Measurements from ENCODE around the gene BRF1.
A peak's percentile ranks its signal among the peaks of the same experiment; 100 is the strongest.

The BRF1 gene

DNA sequence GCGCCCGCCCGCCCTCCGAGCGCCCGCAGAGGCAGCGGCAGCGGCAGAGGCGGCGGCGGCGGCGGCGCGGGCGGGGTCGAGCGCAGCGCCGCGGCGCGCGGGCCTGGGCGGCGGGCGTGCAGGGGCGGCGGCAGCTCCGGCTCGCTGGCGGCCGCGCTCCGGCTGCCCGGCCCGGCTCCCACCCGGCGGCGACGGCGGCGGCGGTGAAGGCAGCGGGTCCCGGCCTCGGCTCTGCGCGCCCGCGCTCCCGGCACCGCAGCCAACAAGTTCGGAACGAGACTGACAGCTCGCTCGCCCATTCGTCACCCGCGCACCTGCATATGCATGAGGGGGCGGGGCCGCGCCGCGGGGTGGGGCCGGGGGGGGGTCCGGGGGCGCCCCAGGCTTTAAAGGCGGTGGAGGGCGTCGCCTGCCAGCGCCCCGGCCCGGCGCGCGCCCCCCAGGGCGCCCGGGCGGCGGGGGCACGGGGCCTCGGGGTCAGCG is 132.3 kb downstream of the BRF1 start, which contains the start of gene JAG2:
Gene JAG2, minus strand, starts transcription at position 281 of the 483 bp plus-strand sequence. CDS start 356 bp downstream, outside the sequence.
- DNase-seq, result peak; percentile 28 to 65

GRCh38 chr14:105168093-105168420 is 132.7 kb downstream of the BRF1 start:
- DNase-seq, result no peak

DNA sequence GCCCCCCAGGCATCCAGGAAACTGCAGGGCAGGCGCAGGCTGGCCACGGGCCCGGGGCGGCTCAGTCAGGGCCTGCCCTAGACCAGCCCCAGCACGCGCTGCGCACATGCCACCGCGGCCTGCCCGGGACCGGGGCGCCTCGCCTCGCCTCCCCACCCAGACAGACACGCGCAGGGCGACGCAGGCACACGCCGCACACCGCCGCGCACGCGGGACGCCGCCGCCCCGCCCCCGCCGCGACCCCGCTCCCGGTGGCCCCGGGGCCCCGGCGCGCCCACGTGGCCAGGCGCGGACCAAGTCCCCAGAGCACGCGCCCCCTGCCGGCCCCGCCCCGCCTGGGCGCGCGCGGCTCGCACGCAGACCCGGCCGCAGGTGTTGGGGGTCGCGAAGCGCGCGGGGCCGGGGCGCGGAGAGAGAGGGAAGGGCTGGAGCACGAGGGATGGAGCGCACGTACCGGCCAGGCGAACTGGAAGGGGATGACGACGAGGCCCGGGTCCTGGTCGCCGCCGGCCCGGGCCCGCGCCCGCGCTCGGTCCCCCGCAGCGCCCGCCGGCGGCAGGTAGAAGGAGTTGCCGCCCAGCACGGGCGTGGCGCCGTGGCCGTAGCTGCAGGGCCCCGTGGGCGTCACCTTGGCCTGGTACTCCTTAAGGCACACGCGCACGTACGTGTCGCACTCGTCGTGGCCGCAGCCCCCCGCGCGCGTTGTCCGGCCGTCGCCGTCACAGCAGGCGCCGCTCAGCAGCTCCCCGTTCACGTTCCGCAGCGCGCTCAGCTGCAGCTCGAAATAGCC is 133.3 kb downstream of the BRF1 start:
- DNase-seq, result no peak

- DNase-seq, result no peak
These were observed 134.1 kb downstream of the BRF1 start for GRCh38 chr14:105166571-105167302.

DNA sequence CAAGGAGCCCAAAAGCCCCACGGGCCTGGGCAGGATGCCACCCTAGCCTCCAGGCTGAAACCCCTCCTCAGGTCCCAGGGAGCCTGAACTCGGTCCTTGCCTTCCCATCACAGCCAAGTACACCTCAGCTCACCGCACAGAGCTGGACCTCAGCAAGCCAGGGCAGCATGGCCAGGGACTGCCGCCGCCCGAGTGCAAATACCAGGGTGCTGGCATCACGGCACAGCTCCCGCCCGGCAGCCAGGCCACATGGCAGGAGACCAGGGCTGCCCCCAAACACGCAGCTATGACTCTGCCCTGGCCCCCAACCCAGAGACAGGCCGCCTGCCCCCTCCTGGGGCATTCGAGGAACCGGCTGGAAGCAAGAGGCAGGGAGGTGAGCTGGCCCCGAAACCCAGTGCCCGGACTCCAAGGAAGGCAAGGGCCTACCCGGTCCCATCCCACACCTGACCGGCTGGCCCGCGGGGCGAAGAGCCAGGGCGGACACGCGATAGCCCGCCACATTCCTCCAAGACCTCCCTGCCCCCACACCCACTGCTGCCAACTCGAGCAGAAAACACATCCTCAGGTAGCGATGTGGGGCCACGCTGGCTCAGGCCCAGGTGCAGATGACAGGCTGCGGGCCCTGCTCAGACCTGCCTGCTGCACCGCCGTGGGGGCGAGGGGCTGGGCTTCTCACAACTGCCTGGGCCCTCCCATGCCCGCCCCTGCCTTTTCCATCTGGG is 134.9 kb downstream of the BRF1 start:
- DNase-seq, result no peak

GRCh38 chr14:105165134-105165704 is 135.6 kb downstream of the BRF1 start:
- no peak for DNase-seq

DNA sequence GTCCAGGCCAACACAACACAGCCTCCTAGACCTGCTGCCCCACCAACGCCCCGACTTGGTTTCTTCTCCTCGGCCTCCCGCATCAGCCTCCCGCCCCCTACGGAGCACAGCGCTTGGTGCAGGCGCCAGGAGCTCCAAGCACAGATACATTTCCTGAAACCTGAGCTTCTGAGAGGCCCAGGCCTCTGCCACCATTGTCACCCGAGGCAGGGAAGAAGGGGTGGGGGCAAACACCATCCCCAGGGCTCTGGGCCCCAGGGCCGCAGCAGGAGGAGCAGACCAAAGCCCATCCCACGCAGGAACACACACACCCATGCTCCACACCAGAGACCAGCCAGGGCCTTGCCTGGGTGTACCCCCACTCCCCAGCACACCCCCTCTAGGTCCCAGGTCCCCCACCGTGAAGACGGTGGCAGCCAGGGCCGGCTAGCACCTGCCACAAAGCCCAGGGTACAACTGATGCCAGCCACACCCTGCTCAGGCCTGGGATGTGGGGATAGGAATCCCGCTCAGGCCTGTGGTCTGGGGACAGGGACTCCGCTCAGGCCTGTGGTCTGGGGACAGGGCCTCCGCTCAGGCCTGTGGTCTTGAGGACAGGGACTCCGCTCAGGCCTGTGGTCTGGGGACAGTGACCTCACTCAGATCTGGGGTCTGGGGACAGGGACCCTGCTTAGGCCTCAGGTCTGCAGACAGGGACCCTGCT is 137.6 kb downstream of the BRF1 start:
- no peak for DNase-seq

DNA sequence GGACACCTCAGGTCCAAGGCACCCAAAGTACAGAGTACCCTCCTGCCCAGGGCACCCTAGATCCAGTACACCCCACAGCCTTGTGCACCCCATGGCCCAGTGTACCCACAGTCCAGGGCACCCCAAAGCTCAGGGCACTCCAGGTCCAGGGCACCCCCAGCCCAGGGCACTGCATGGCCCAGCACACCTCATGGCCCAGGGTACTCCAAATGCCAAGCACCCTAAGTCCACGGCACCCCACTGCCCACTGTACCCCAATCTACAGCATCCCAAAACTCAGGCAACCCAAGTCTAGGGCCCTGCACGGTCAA is 138.2 kb downstream of the BRF1 start:
- no peak for DNase-seq

- DNase-seq, result no peak
These were observed 138.7 kb downstream of the BRF1 start for GRCh38 chr14:105161964-105162668.

DNA sequence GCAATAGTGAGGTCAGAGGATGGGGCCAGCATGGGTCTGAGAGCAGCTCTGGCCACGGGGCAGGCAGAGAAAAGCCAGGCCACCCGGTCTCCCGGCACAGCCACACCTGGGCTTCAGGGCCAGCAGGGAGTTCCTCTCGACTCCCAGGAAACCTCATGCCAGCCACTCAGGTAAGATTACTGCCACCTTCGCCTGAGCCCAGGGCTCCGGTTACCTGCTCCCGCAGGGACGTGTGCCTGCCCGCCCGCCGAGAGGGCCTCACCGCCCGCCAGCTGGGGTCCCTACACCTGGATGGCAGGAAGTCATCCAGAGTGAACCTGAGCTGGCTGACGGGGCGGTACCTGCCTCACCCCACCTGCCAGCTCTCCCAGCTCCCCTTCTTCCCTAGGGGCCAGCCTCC is 139.5 kb downstream of the BRF1 start:
- no peak for DNase-seq

GRCh38 chr14:105160776-105161175 is 140.0 kb downstream of the BRF1 start:
- DNase-seq, result no peak

GRCh38 chr14:105159344-105159743 is 141.5 kb downstream of the BRF1 start:
- no peak for DNase-seq

All from CD4-positive, alpha-beta T cell treated with Interferon alpha-2 for 1 hour (primary cell).